ENCODE results near the gene PATJ. TPM values are rescaled to one million over a fixed set of nuclear protein-coding genes. Genes with fewer than 3 reads are reported as not detected.

The PATJ gene
- total and polyA plus RNA-seq, 2 of the 13 experiments (the other 11 are each of a cell fraction or from before 2014, with no cell fraction given): 6.2 to 16.8 TPM

DNA sequence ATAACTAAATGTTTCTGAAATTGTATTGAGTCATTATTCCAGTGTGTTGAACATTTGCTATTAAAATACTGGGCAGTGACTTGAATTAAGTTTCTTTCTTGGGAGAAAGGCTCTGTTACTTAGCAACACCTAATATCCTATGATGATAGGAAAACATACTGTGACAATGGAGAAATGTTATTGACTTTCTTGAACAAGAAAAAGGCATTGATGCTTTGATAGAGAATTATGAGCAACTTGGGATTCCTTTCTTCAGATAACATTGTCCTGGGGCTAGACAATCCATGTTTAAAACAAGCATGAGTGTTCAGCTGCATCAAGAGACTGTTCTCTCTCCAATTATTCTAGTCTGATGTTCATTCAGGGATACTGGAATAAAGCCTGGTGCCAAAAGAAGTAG lies 236.5 kb downstream of the PATJ start (continued):
- TF ChIP-seq SIN3A (IDR thresholded peaks at IDR 0.05; ENCODE audit: borderline replicate concordance, low read depth, low read length): no peak

DNA sequence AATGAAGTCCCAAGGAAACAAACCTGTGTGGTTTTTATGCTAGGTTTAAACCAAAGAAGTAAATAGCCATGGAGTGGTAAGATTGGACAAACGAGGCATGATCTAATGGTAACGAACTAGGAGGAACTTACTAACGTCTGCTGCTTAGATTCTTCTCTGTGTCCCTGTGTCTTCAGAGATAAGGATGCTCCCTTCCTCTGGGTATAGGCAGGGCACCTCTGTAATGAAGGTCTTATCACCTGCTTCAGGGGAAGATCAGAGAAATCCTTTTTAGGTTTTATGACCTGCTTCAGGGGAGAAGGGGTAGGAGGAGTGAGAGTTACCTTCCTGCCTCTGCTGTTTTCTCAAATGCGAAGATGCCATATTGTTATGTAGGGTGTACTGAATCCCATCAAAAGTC lies 237.4 kb downstream of the PATJ start:
- CTCF ChIA-PET (ENCODE audit: low intra/inter-chr PET ratio, low total read pairs): no interaction called here
- 96% methylated on average over 4 of the region's 4 CpGs for WGBS (ENCODE audit: low lambda C conversion rate)
- BruUV-seq (replicated peaks): no TSS peak

More for the DNA sequence above, 237.4 kb downstream of the PATJ start:
- TF ChIP-seq ARNTL (CRISPR knock-in tag; IDR thresholded peaks at IDR 0.05) (no peak), ZNF878 (CRISPR knock-in tag; IDR thresholded peaks at IDR 0.05) (no peak), TAF1 (CRISPR knock-in tag; IDR thresholded peaks at IDR 0.05) (no peak), ZNF329 (CRISPR knock-in tag; IDR thresholded peaks at IDR 0.05; ENCODE audit: low read depth) (no peak), ATF7 (IDR thresholded peaks at IDR 0.05) (no peak), ATF7 (CRISPR knock-in tag; IDR thresholded peaks at IDR 0.05) (no peak), SMAD9 (CRISPR knock-in tag; IDR thresholded peaks at IDR 0.05) (no peak), GPN1 (CRISPR knock-in tag; IDR thresholded peaks at IDR 0.05; ENCODE audit: borderline replicate concordance) (no peak), RXRB (CRISPR knock-in tag; IDR thresholded peaks at IDR 0.05; ENCODE audit: borderline replicate concordance) (no peak), TSC22D2 (CRISPR knock-in tag; IDR thresholded peaks at IDR 0.05; ENCODE audit: borderline replicate concordance) (no peak), SPEN (CRISPR knock-in tag; IDR thresholded peaks at IDR 0.05; ENCODE audit: low read depth) (no peak), CHCHD3 (CRISPR knock-in tag; IDR thresholded peaks at IDR 0.05) (no peak), ZNF644 (CRISPR knock-in tag; IDR thresholded peaks at IDR 0.05; ENCODE audit: low read depth) (no peak)
- TF ChIP-seq, protein P1, sequence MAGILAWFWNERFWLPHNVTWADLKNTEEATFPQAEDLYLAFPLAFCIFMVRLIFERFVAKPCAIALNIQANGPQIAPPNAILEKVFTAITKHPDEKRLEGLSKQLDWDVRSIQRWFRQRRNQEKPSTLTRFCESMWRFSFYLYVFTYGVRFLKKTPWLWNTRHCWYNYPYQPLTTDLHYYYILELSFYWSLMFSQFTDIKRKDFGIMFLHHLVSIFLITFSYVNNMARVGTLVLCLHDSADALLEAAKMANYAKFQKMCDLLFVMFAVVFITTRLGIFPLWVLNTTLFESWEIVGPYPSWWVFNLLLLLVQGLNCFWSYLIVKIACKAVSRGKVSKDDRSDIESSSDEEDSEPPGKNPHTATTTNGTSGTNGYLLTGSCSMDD (CRISPR knock-in tag; IDR thresholded peaks at IDR 0.05): no peak
- TF ChIP-seq, protein P2, sequence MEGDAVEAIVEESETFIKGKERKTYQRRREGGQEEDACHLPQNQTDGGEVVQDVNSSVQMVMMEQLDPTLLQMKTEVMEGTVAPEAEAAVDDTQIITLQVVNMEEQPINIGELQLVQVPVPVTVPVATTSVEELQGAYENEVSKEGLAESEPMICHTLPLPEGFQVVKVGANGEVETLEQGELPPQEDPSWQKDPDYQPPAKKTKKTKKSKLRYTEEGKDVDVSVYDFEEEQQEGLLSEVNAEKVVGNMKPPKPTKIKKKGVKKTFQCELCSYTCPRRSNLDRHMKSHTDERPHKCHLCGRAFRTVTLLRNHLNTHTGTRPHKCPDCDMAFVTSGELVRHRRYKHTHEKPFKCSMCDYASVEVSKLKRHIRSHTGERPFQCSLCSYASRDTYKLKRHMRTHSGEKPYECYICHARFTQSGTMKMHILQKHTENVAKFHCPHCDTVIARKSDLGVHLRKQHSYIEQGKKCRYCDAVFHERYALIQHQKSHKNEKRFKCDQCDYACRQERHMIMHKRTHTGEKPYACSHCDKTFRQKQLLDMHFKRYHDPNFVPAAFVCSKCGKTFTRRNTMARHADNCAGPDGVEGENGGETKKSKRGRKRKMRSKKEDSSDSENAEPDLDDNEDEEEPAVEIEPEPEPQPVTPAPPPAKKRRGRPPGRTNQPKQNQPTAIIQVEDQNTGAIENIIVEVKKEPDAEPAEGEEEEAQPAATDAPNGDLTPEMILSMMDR (CRISPR knock-in tag; IDR thresholded peaks at IDR 0.05): no peak
- TF ChIP-seq, protein P3, sequence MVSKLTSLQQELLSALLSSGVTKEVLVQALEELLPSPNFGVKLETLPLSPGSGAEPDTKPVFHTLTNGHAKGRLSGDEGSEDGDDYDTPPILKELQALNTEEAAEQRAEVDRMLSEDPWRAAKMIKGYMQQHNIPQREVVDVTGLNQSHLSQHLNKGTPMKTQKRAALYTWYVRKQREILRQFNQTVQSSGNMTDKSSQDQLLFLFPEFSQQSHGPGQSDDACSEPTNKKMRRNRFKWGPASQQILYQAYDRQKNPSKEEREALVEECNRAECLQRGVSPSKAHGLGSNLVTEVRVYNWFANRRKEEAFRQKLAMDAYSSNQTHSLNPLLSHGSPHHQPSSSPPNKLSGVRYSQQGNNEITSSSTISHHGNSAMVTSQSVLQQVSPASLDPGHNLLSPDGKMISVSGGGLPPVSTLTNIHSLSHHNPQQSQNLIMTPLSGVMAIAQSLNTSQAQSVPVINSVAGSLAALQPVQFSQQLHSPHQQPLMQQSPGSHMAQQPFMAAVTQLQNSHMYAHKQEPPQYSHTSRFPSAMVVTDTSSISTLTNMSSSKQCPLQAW (CRISPR knock-in tag; IDR thresholded peaks at IDR 0.05): no peak
- POLR2A ChIA-PET: no interaction called here
- Histone ChIP-seq H3K4me1 (ENCODE audit: insufficient read depth, low read length) (peaks cover 4% of the 10 kb centered on the region), H3K9me3 (ENCODE audit: low read length) (no peaks in the 10 kb centered on the region), H3K4me3 (replicated peaks in 1 of 3; ENCODE audit: insufficient read depth in 1 of 3, low read depth in 2 of 3, low read length in 3 of 3) (no peak overlapping the region), H2AFZ (ENCODE audit: low read length) (no peak overlapping the region), H3K27ac (ENCODE audit: extremely low read length, insufficient read depth, low read length) (no peak overlapping the region), H3K4me2 (ENCODE audit: low read depth, low read length) (no peak overlapping the region), H4K20me1 (ENCODE audit: insufficient read depth, low read length) (no peaks in the 10 kb centered on the region), H3K9ac (ENCODE audit: insufficient read depth, low read depth, low read length) (no peak overlapping the region), H3K79me2 (ENCODE audit: insufficient read depth, low read length) (no peaks in the 10 kb centered on the region), H3K36me3 (replicated peaks in 1 of 2; ENCODE audit: control insufficient read depth in 1 of 2, insufficient read depth in 2 of 2, low read length in 2 of 2) (no peaks in the 10 kb centered on the region), H3K27me3 (ENCODE audit: control insufficient read depth in 1 of 2, insufficient read depth in 2 of 2, low read length in 2 of 2) (no peaks in the 10 kb centered on the region)
- FAIRE-seq (no peak), ATAC-seq (no peak), DNase-seq (ENCODE audit: low spot score) (no peak)
- in situ Hi-C loops (cut with HindIII; ENCODE audit: extremely low pct_ligation_motif_present, low pct_unique_long_range_greater_than_20kb): no loop called here
- intact Hi-C loops (cut with micrococcal nuclease; ENCODE audit: unreplicated experiment): no loop called here
